Hepatocyte (in vitro differentiated cells): ENCODE results near the gene TAF6. TPM values are rescaled to one million over a fixed set of nuclear protein-coding genes. Genes with fewer than 3 reads are reported as not detected.

Experiments used
- DNase-seq: peaks from one replicate; pipeline ENCODE4 v3.0.0-alpha.2; 2016; ENCODE audit warnings: low spot score
- H2AFZ ChIP-seq: fragments of 200-600 bp; sonication (generic); 2 replicates; pipeline ENCODE4 v1.6.0; 2016; ENCODE audit warnings: antibody characterized with exemption, mild to moderate bottlenecking
- H3K27ac ChIP-seq: fragments of 200-600 bp; sonication (generic); 2 replicates; pipeline ENCODE4 v1.5.1; 2016; ENCODE audit warnings: mild to moderate bottlenecking
- H3K27me3 ChIP-seq: fragments of 200-600 bp; sonication (generic); 2 replicates; pipeline ENCODE4 v1.6.1; 2016
- H3K36me3 ChIP-seq: fragments of 200-600 bp; sonication (generic); replicated peaks from 2 replicates; pipeline ENCODE4 v1.5.1; 2016; ENCODE audit warnings: low read depth; ENCODE audit not compliant: insufficient read depth
- H3K4me1 ChIP-seq: fragments of 200-600 bp; sonication (generic); 2 replicates; pipeline ENCODE4 v1.5.1; 2016; ENCODE audit warnings: mild to moderate bottlenecking, moderate library complexity; ENCODE audit not compliant: insufficient read depth
- H3K4me2 ChIP-seq: fragments of 200-600 bp; sonication (generic); 2 replicates; pipeline ENCODE4 v1.6.0; 2016
- H3K4me3 ChIP-seq: fragments of 200-600 bp; sonication (generic); 2 replicates; pipeline ENCODE4 v1.5.1; 2016; ENCODE audit warnings: mild to moderate bottlenecking
- H3K79me2 ChIP-seq: fragments of 200-600 bp; sonication (generic); 2 replicates; pipeline ENCODE4 v1.6.0; 2017; ENCODE audit warnings: mild to moderate bottlenecking
- H3K9me2 ChIP-seq: fragments of 200-600 bp; sonication (generic); replicated peaks from 2 replicates; pipeline ENCODE4 v1.6.0; 2017; ENCODE audit warnings: mild to moderate bottlenecking; ENCODE audit not compliant: insufficient read depth
- H3K9me3 ChIP-seq: fragments of 200-600 bp; sonication (generic); 2 replicates; pipeline ENCODE4 v1.5.1; 2016; ENCODE audit warnings: low read depth, mild to moderate bottlenecking
- H4K20me1 ChIP-seq: fragments of 200-600 bp; sonication (generic); 2 replicates; pipeline ENCODE4 v1.6.0; 2016; ENCODE audit warnings: mild to moderate bottlenecking; ENCODE audit not compliant: insufficient read depth, poor library complexity, severe bottlenecking
- EZH2 ChIP-seq: fragments of 200-600 bp; sonication (generic); IDR thresholded peaks from 2 replicates; pipeline ENCODE4 v1.6.1; 2016; ENCODE audit warnings: antibody characterized with exemption, mild to moderate bottlenecking, borderline replicate concordance
- EZH2phosphoT487 ChIP-seq: fragments of 200-600 bp; sonication (generic); IDR thresholded peaks from one replicate; pipeline ENCODE4 v1.6.1; 2018; ENCODE audit warnings: antibody characterized with exemption, mild to moderate bottlenecking, low read depth, moderate library complexity; ENCODE audit not compliant: unreplicated experiment, severe bottlenecking
- WGBS: methylation state at CpG from one replicate; pipeline ENCODE4 v1.1.6; 2016; ENCODE audit warnings: low lambda C conversion rate; ENCODE audit errors: missing lambda C conversion rate; 5-methylcytosine and 5-hydroxymethylcytosine counted together
- polyA plus RNA-seq: library from polyadenylated mRNA; unstranded; fragments of >200 nt; fragmentation: Nextera tagmentation; extraction: Ambion mirVana; gene quantifications from 2 replicates; pipeline ENCODE4 v1.2.1, GENCODE V29; 2016
- total RNA-seq: library from RNA; depleted of rRNA; stranded (reverse); fragments of >200 nt; gene quantifications from 2 replicates; pipeline ENCODE4 v1.2.3, GENCODE V29; 2014
- TF ChIP-seq, protein P1 (sequence below): fragments of 200-600 bp; sonication (generic); IDR thresholded peaks from 2 replicates; pipeline ENCODE4 v1.5.1; 2016; ENCODE audit warnings: antibody characterized with exemption, mild to moderate bottlenecking; ENCODE audit not compliant: poor library complexity

Gene TAF6
- total and polyA plus RNA-seq, 2 experiments from 2014 or later: 29.2 to 44.2 TPM

DNA sequence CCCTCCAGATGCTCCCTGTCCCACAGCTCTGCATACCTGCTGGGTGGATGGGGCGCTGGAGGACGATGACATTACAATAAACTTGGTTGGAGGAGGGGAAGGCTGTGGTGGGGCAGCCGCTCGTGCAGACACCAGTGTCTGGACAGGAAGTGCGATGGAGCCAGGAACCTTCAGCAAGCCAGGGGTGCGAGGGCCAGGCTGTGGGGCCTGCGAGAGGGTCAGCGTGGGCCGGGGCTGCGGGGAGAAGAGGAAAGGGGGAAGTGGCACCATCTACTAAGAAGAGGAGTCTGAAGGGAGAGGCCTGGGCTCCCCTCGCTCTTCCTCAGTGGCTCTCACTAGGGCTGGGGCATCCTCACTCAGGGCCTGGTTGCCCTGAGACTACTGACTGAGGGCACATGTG lies 11.3 kb downstream of the TAF6 start:
- Histone ChIP-seq H3K4me1 (no peaks in the 10 kb centered on the region), H3K27me3 (no peaks in the 10 kb centered on the region), H2AFZ (no peak overlapping the region), H3K27ac (no peak overlapping the region), H3K4me2 (no peak overlapping the region), H3K79me2 (peaks cover 2% of the 10 kb centered on the region), H4K20me1 (no peaks in the 10 kb centered on the region), H3K9me3 (no peaks in the 10 kb centered on the region), H3K36me3 (no peaks in the 10 kb centered on the region), H3K4me3 (no peak overlapping the region), H3K9me2 (no peaks in the 10 kb centered on the region)
- DNase-seq: no peak
- 85% methylated on average over 6 of the region's 11 CpGs for WGBS
- no peak for TF ChIP-seq EZH2
- TF ChIP-seq, protein P1, sequence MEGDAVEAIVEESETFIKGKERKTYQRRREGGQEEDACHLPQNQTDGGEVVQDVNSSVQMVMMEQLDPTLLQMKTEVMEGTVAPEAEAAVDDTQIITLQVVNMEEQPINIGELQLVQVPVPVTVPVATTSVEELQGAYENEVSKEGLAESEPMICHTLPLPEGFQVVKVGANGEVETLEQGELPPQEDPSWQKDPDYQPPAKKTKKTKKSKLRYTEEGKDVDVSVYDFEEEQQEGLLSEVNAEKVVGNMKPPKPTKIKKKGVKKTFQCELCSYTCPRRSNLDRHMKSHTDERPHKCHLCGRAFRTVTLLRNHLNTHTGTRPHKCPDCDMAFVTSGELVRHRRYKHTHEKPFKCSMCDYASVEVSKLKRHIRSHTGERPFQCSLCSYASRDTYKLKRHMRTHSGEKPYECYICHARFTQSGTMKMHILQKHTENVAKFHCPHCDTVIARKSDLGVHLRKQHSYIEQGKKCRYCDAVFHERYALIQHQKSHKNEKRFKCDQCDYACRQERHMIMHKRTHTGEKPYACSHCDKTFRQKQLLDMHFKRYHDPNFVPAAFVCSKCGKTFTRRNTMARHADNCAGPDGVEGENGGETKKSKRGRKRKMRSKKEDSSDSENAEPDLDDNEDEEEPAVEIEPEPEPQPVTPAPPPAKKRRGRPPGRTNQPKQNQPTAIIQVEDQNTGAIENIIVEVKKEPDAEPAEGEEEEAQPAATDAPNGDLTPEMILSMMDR: no peak

DNA sequence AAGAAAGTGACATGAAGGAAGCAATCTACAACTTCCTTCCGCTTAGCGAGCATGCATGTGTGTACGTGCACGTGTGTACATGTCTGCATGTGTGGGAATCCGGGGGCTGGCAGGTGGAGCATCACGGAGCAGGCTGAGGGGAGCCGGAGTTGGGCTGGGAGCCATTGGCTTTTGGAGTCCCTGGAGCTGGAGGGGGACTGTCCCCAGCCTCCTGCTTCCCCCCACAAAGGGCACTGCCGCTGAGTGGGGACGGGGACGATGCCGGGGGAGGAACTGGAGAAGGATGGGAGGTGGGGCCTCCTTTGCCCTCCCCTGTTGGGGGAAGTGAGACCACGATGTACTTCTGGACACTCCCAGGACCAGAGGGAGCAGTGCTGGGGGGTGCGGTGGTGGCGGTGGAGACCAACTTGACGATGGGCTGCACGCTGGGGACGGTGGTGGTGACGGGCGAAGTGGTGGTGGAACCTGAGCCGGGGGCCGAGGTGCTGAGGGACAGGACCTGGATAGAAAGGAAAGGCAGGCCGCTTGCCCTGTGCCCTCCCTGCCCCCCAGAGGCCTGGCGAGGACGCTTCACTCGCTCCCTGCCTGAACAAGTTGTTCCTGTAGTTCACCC lies 11.9 kb downstream of the TAF6 start:
- no peaks in the 10 kb centered on the region for H3K27me3 ChIP-seq
- TF ChIP-seq EZH2: no peak
- TF ChIP-seq, protein P1: no peak
- no peaks in the 10 kb centered on the region for H3K9me3 ChIP-seq
- no peaks in the 10 kb centered on the region for H4K20me1 ChIP-seq
- H3K9me2 ChIP-seq: no peaks in the 10 kb centered on the region
- H2AFZ ChIP-seq: no peak overlapping the region
- no peak overlapping the region for H3K4me3 ChIP-seq
- 95% methylated on average over 23 of the region's 25 CpGs for WGBS
- no peak overlapping the region for H3K4me2 ChIP-seq
- no peak overlapping the region for H3K27ac ChIP-seq
- H3K4me1 ChIP-seq: no peaks in the 10 kb centered on the region
- no peak for DNase-seq
- H3K79me2 ChIP-seq: peaks cover 9% of the 10 kb centered on the region
- no peaks in the 10 kb centered on the region for H3K36me3 ChIP-seq

DNA sequence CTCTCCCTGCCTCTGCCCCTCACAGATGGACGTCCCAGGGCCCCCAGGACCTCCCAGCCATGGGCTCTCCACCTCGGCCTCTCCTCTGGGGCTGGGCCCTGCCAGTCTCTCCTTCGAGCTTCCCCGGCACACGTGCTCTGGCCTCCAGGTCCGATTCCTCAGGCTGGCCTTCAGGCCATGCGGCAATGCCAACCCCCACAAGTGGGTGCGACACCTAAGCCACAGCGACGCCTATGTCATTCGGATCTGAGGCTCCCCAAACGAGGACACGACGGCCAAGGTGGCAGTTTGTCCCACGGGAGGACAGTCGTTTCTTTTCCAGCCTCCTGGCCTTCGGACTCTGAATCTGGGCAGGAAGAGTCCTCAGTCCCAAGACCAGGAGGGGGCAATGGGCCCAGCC lies 12.5 kb downstream of the TAF6 start:
- Histone ChIP-seq H3K4me1 (no peaks in the 10 kb centered on the region), H3K27ac (no peak overlapping the region), H3K4me3 (no peak overlapping the region), H3K9me3 (no peaks in the 10 kb centered on the region), H3K79me2 (peaks cover 9% of the 10 kb centered on the region), H4K20me1 (no peaks in the 10 kb centered on the region), H3K4me2 (no peak overlapping the region), H3K36me3 (no peaks in the 10 kb centered on the region), H2AFZ (no peak overlapping the region), H3K27me3 (no peaks in the 10 kb centered on the region), H3K9me2 (no peaks in the 10 kb centered on the region)
- TF ChIP-seq EZH2 (no peak), EZH2phosphoT487 (no peak)
- TF ChIP-seq, protein P1: no peak
- WGBS: 94% methylated on average over 15 of the region's 17 CpGs
- DNase-seq: no peak

GRCh38 chr7:100105534-100105933 lies 13.6 kb downstream of the TAF6 start:
- no peaks in the 10 kb centered on the region for H3K36me3 ChIP-seq
- TF ChIP-seq EZH2 (no peak), EZH2phosphoT487 (no peak)
- TF ChIP-seq, protein P1: no peak
- WGBS: 88% methylated on average over 4 of the region's 4 CpGs

More at GRCh38 chr7:100105534-100105933, 13.6 kb downstream of the TAF6 start:
- Histone ChIP-seq H3K9me2 (no peaks in the 10 kb centered on the region), H3K9me3 (no peaks in the 10 kb centered on the region), H4K20me1 (no peaks in the 10 kb centered on the region), H3K27ac (no peak overlapping the region), H2AFZ (no peak overlapping the region), H3K4me2 (no peak overlapping the region), H3K79me2 (peaks cover 9% of the 10 kb centered on the region), H3K4me1 (no peaks in the 10 kb centered on the region), H3K27me3 (no peaks in the 10 kb centered on the region), H3K4me3 (no peak overlapping the region)
- DNase-seq: no peak
